Measurements from ENCODE around the gene CYP3A4. TPM values are rescaled to one million over a fixed set of nuclear protein-coding genes. Genes with fewer than 3 reads are reported as not detected.

CYP3A4 gene
- total and polyA plus RNA-seq, 2 donors (not counting 1 experiment from before 2014, with no cell fraction given), result 0.17 TPM; not detected in 1

DNA sequence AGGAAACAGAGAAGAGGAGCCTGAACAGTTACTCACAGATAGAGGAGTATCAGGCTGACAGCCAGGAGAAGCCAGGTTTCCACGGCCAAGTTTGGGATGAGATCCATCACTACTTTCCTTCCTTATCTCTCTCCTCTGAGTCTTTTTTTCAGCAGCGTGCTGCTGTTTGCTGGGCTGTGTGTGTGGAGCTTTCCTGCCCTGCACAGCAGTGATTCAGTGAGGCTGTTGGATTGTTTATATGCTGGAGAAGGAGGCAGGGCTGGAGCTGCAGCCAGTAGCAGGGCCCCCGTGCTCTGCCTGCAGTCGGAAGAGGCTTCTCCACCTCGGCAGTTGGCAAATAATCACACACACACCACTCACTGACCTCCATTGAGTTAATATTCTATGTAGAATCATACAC lies 49.0 kb downstream of the CYP3A4 start, which contains the start of gene CYP3A7:
CYP3A7 (minus strand) TSS at position 210 of the 400 bp plus-strand sequence; CDS start at position 107, 103 bp downstream.
- Histone ChIP-seq H3K4me2 (ENCODE audit: extremely low read depth, insufficient read depth, low read length) (no peak within 1 kb of the TSS), H3K36me3 (ENCODE audit: control insufficient read depth, insufficient read depth, low read length) (no peaks in the 10 kb centered on the region), H3K9me3 (ENCODE audit: control insufficient read depth, insufficient read depth, low read depth, low read length) (no peaks in the 10 kb centered on the region), H3K27ac (ENCODE audit: insufficient read depth, low read length) (no peak within 1 kb of the TSS), H3K9ac (ENCODE audit: insufficient read depth, low read length) (no peak within 1 kb of the TSS), H3K79me2 (ENCODE audit: control insufficient read depth, insufficient read depth, low read length) (no peaks in the 10 kb centered on the region), H3K27me3 (ENCODE audit: control insufficient read depth, insufficient read depth, low read length) (no peaks in the 10 kb centered on the region), H2AFZ (ENCODE audit: low read length) (no peak within 1 kb of the TSS), H3K4me3 (replicated peaks in 1 of 4; ENCODE audit: control extremely low read depth in 1 of 4, insufficient read depth in 1 of 4, low read depth in 3 of 4, low read length in 4 of 4) (peak within 1 kb of the TSS in 1 of 4 experiments; percentile 4), H4K20me1 (ENCODE audit: control insufficient read depth, extremely low read depth, insufficient read depth, low read length) (no peaks in the 10 kb centered on the region), H3K4me1 (ENCODE audit: control insufficient read depth, extremely low read depth, insufficient read depth, low read length) (no peaks in the 10 kb centered on the region)
- TF ChIP-seq, protein P1, sequence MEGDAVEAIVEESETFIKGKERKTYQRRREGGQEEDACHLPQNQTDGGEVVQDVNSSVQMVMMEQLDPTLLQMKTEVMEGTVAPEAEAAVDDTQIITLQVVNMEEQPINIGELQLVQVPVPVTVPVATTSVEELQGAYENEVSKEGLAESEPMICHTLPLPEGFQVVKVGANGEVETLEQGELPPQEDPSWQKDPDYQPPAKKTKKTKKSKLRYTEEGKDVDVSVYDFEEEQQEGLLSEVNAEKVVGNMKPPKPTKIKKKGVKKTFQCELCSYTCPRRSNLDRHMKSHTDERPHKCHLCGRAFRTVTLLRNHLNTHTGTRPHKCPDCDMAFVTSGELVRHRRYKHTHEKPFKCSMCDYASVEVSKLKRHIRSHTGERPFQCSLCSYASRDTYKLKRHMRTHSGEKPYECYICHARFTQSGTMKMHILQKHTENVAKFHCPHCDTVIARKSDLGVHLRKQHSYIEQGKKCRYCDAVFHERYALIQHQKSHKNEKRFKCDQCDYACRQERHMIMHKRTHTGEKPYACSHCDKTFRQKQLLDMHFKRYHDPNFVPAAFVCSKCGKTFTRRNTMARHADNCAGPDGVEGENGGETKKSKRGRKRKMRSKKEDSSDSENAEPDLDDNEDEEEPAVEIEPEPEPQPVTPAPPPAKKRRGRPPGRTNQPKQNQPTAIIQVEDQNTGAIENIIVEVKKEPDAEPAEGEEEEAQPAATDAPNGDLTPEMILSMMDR (conservative IDR thresholded peaks at IDR 0.05 in 1 of 2, IDR thresholded peaks at IDR 0.05 in 1 of 2; ENCODE audit: low read depth in 1 of 2, low read length in 2 of 2), result no peak
- no peak for TF ChIP-seq EZH2 (IDR thresholded peaks at IDR 0.05; ENCODE audit: low read length, missing control alignments)
- DNase-seq (ENCODE audit: low read depth in 2 of 2), result no peak

DNA sequence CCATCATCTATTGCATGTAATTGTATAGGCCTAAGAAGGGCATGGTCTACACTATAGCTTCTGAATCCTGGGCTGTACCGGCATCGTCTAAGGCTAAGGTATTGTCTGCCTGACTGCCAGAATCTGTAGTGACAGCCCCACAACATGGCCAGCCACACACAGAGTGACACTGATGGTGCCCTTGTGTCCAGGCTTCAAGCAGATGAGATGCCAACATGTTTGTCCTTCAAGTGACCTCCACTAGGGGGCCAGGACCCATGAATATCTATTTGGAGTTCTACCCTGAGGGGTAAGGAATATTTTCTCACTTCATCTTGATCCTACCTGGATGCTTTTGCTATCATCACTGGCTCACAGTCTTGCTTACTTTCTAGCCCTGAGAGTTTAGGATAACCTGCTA lies 50.5 kb downstream of the CYP3A4 start:
- no peak overlapping the region for H3K9ac ChIP-seq (ENCODE audit: insufficient read depth, low read length)
- H4K20me1 ChIP-seq (ENCODE audit: control insufficient read depth, extremely low read depth, insufficient read depth, low read length), result no peaks in the 10 kb centered on the region
- H3K27me3 ChIP-seq (ENCODE audit: control insufficient read depth, insufficient read depth, low read length), result no peaks in the 10 kb centered on the region
- no peak for DNase-seq (ENCODE audit: low read depth in 2 of 2)
- no peak overlapping the region for H3K4me2 ChIP-seq (ENCODE audit: extremely low read depth, insufficient read depth, low read length)
- no peaks in the 10 kb centered on the region for H3K79me2 ChIP-seq (ENCODE audit: control insufficient read depth, insufficient read depth, low read length)
- TF ChIP-seq, protein P1 (conservative IDR thresholded peaks at IDR 0.05 in 1 of 2, IDR thresholded peaks at IDR 0.05 in 1 of 2; ENCODE audit: low read depth in 1 of 2, low read length in 2 of 2), result peak; percentile 21 to 33
- no peak for TF ChIP-seq EZH2 (IDR thresholded peaks at IDR 0.05; ENCODE audit: low read length, missing control alignments)
- H2AFZ ChIP-seq (ENCODE audit: low read length), result no peak overlapping the region
- no peak overlapping the region for H3K27ac ChIP-seq (ENCODE audit: insufficient read depth, low read length)
- no peaks in the 10 kb centered on the region for H3K36me3 ChIP-seq (ENCODE audit: control insufficient read depth, insufficient read depth, low read length)
- no peak overlapping the region for H3K4me3 ChIP-seq (replicated peaks in 1 of 4; ENCODE audit: control extremely low read depth in 1 of 4, insufficient read depth in 1 of 4, low read depth in 3 of 4, low read length in 4 of 4)
- no peaks in the 10 kb centered on the region for H3K4me1 ChIP-seq (ENCODE audit: control insufficient read depth, extremely low read depth, insufficient read depth, low read length)
- no peaks in the 10 kb centered on the region for H3K9me3 ChIP-seq (ENCODE audit: control insufficient read depth, insufficient read depth, low read depth, low read length)

DNA sequence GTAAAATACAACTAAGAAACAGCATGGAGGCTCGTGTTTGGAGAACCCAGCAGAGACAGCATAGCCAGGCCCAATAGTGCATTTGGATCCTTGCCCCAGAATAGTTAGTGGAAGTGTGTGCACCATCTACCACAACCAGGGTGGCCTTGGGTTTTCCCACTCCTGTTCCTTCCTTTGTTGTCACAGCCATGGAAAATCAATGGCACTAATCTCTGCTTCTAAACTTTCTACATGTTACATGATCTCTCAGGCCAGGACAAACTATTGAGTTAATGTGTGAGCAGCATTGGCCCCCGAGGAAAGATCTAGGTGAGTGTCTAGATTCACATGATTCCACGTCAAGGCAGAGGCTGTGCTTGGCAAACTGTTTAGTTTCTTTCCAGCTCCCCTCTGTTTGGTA lies 51.0 kb downstream of the CYP3A4 start:
- no peaks in the 10 kb centered on the region for H3K9me3 ChIP-seq (ENCODE audit: control insufficient read depth, insufficient read depth, low read depth, low read length)
- no peak for DNase-seq (ENCODE audit: low read depth in 2 of 2)
- H3K36me3 ChIP-seq (ENCODE audit: control insufficient read depth, insufficient read depth, low read length), result no peaks in the 10 kb centered on the region
- H3K79me2 ChIP-seq (ENCODE audit: control insufficient read depth, insufficient read depth, low read length), result no peaks in the 10 kb centered on the region
- no peak overlapping the region for H3K4me3 ChIP-seq (replicated peaks in 1 of 4; ENCODE audit: control extremely low read depth in 1 of 4, insufficient read depth in 1 of 4, low read depth in 3 of 4, low read length in 4 of 4)
- TF ChIP-seq, protein P1 (conservative IDR thresholded peaks at IDR 0.05 in 1 of 2, IDR thresholded peaks at IDR 0.05 in 1 of 2; ENCODE audit: low read depth in 1 of 2, low read length in 2 of 2), result no peak
- TF ChIP-seq EZH2 (IDR thresholded peaks at IDR 0.05; ENCODE audit: low read length, missing control alignments), result no peak
- no peak overlapping the region for H3K9ac ChIP-seq (ENCODE audit: insufficient read depth, low read length)
- no peaks in the 10 kb centered on the region for H3K27me3 ChIP-seq (ENCODE audit: control insufficient read depth, insufficient read depth, low read length)
- no peak overlapping the region for H2AFZ ChIP-seq (ENCODE audit: low read length)
- H3K27ac ChIP-seq (ENCODE audit: insufficient read depth, low read length), result no peak overlapping the region
- no peaks in the 10 kb centered on the region for H3K4me1 ChIP-seq (ENCODE audit: control insufficient read depth, extremely low read depth, insufficient read depth, low read length)
- no peak overlapping the region for H3K4me2 ChIP-seq (ENCODE audit: extremely low read depth, insufficient read depth, low read length)
- H4K20me1 ChIP-seq (ENCODE audit: control insufficient read depth, extremely low read depth, insufficient read depth, low read length), result no peaks in the 10 kb centered on the region
